Neural cell (in vitro differentiated cells): Measurements from ENCODE around the gene SVOPL.

Experiments
- EZH2 ChIP-seq: fragments of 200-600, 300-800 bp; shearing (Covaris generic), sonication (generic); IDR thresholded peaks from 2 replicates; pipeline ENCODE4 v1.6.1; 2014; ENCODE audit warnings: antibody characterized with exemption, low read length, borderline replicate concordance, mild to moderate bottlenecking; ENCODE audit not compliant: insufficient read depth, poor library complexity, severe bottlenecking
- MXI1 ChIP-seq: fragments of 450-650 bp; conservative IDR thresholded peaks from 2 replicates; pipeline ENCODE4 v1.6.1; 2014; ENCODE audit warnings: antibody characterized with exemption, mild to moderate bottlenecking; ENCODE audit not compliant: poor library complexity, severe bottlenecking
- POLR2AphosphoS5 ChIP-seq: IDR thresholded peaks from 2 replicates; pipeline ENCODE4 v1.6.1; 2012
- RAD21 ChIP-seq: fragments of 450-650 bp; conservative IDR thresholded peaks from 2 replicates; pipeline ENCODE4 v1.6.1; 2014; ENCODE audit warnings: antibody characterized with exemption, mild to moderate bottlenecking, moderate library complexity
- TAF1 ChIP-seq: IDR thresholded peaks from 2 replicates; pipeline ENCODE4 v1.6.1; 2012; ENCODE audit warnings: low read depth
- TF ChIP-seq, protein P1 (sequence below): fragments of 450-650 bp; IDR thresholded peaks from 2 replicates; pipeline ENCODE4 v1.5.1; 2014; ENCODE audit warnings: antibody characterized with exemption, mild to moderate bottlenecking, moderate library complexity; ENCODE audit not compliant: poor library complexity, severe bottlenecking

DNA sequence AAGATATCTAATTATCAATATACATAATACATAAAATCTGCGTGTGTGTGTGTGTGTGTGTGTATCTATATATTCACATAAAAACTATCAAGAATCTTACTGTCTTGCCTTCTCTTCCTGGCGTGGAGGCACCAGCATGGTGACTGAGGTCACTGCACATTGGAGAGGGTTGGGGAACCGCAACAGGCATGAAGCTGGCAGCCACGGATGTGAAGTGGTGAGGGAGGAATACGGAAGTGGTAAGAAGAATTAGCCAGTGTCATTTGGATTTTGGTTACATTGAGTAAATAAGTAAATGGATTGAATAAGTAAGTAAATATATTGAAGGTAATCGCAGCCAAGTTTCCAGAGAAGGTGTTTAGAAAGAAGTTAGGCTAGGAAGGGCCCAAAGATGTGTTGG lies 156.0 kb downstream of the SVOPL start:
- TF ChIP-seq, protein P1, sequence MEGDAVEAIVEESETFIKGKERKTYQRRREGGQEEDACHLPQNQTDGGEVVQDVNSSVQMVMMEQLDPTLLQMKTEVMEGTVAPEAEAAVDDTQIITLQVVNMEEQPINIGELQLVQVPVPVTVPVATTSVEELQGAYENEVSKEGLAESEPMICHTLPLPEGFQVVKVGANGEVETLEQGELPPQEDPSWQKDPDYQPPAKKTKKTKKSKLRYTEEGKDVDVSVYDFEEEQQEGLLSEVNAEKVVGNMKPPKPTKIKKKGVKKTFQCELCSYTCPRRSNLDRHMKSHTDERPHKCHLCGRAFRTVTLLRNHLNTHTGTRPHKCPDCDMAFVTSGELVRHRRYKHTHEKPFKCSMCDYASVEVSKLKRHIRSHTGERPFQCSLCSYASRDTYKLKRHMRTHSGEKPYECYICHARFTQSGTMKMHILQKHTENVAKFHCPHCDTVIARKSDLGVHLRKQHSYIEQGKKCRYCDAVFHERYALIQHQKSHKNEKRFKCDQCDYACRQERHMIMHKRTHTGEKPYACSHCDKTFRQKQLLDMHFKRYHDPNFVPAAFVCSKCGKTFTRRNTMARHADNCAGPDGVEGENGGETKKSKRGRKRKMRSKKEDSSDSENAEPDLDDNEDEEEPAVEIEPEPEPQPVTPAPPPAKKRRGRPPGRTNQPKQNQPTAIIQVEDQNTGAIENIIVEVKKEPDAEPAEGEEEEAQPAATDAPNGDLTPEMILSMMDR, result no peak
- TF ChIP-seq POLR2AphosphoS5 (no peak), MXI1 (no peak), EZH2 (no peak), TAF1 (no peak), RAD21 (no peak)
